ENCODE data around the gene CCDC177.

DNA sequence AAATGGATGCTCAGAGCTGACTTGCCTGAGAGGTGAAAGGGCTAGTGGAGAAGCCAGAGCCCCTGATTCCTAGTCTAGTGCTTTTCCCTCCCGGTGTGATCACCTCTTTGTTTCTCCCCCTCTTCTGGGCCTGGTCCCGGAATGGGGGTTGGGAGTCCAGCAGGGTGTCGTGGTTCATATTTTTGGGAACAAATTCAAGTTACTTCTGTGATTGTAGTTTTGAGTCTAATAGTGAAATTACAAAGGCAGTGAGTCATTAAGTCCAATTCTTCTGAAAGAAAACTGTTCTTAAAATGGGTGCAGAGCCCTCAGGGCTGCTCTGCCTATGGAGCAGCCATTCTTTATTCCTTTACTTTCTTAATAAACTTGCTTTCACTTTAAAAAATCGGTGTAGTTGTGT lies 44.3 kb upstream of the CCDC177 start:
- TF ChIP-seq, protein P1, sequence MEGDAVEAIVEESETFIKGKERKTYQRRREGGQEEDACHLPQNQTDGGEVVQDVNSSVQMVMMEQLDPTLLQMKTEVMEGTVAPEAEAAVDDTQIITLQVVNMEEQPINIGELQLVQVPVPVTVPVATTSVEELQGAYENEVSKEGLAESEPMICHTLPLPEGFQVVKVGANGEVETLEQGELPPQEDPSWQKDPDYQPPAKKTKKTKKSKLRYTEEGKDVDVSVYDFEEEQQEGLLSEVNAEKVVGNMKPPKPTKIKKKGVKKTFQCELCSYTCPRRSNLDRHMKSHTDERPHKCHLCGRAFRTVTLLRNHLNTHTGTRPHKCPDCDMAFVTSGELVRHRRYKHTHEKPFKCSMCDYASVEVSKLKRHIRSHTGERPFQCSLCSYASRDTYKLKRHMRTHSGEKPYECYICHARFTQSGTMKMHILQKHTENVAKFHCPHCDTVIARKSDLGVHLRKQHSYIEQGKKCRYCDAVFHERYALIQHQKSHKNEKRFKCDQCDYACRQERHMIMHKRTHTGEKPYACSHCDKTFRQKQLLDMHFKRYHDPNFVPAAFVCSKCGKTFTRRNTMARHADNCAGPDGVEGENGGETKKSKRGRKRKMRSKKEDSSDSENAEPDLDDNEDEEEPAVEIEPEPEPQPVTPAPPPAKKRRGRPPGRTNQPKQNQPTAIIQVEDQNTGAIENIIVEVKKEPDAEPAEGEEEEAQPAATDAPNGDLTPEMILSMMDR (IDR thresholded peaks at IDR 0.05; ENCODE audit: poor library complexity), result no peak
- TF ChIP-seq EZH2phosphoT487 (IDR thresholded peaks at IDR 0.05; ENCODE audit: low read depth, severe bottlenecking, unreplicated experiment), result no peak

Measured in hepatocyte (in vitro differentiated cells).